NCI-H1092 (cell line): ENCODE data around the gene CDKN2AIP.
A peak's percentile ranks its signal among the peaks of the same experiment; 100 is the strongest.

Experiments used
- DNase-seq: peaks from one replicate; lab custom pipeline; 2025; lab: John Stamatoyannopoulos, UW

The CDKN2AIP gene

GRCh38 chr4:183444214-183445096 lies at the start of gene CDKN2AIP:
TSS of gene CDKN2AIP (plus strand) at chr4:183444636. CDS start at chr4:183444798, 162 bp downstream.
- peak; percentile 94 for DNase-seq

GRCh38 chr4:183395395-183395794 lies 49.0 kb upstream of the CDKN2AIP start:
- DNase-seq, result no peak

- no peak for DNase-seq
These were observed 48.2 kb upstream of the CDKN2AIP start for GRCh38 chr4:183396227-183396637.

GRCh38 chr4:183397741-183398297 lies 46.6 kb upstream of the CDKN2AIP start:
- no peak for DNase-seq

- peak; percentile 63 for DNase-seq
These were observed 45.9 kb upstream of the CDKN2AIP start for GRCh38 chr4:183398298-183399125.

GRCh38 chr4:183399126-183399522 lies 45.3 kb upstream of the CDKN2AIP start:
- DNase-seq, result no peak

- no peak for DNase-seq
These were observed 44.8 kb upstream of the CDKN2AIP start for GRCh38 chr4:183399616-183400015.

GRCh38 chr4:183400035-183400434 lies 44.4 kb upstream of the CDKN2AIP start:
- DNase-seq, result no peak

GRCh38 chr4:183401473-183401872 lies 43.0 kb upstream of the CDKN2AIP start:
- DNase-seq, result no peak

- no peak for DNase-seq
These were observed 41.7 kb upstream of the CDKN2AIP start for GRCh38 chr4:183402771-183403170.

- DNase-seq, result no peak
These were observed 41.0 kb upstream of the CDKN2AIP start for GRCh38 chr4:183403486-183403885.

GRCh38 chr4:183403961-183404360 lies 40.5 kb upstream of the CDKN2AIP start:
- no peak for DNase-seq

GRCh38 chr4:183405303-183405702 lies 39.1 kb upstream of the CDKN2AIP start:
- DNase-seq, result no peak

- peak; percentile 83 for DNase-seq
These were observed 37.3 kb upstream of the CDKN2AIP start for GRCh38 chr4:183407128-183407585.

- no peak for DNase-seq
These were observed 36.6 kb upstream of the CDKN2AIP start for GRCh38 chr4:183407635-183408464.

GRCh38 chr4:183408796-183409195 lies 35.6 kb upstream of the CDKN2AIP start:
- DNase-seq, result no peak

- no peak for DNase-seq
These were observed 35.0 kb upstream of the CDKN2AIP start for GRCh38 chr4:183409483-183409882.

- DNase-seq, result no peak
These were observed 34.5 kb upstream of the CDKN2AIP start for GRCh38 chr4:183409934-183410333.

GRCh38 chr4:183411291-183411861 lies 33.1 kb upstream of the CDKN2AIP start:
- no peak for DNase-seq

- no peak for DNase-seq
These were observed 31.6 kb upstream of the CDKN2AIP start for GRCh38 chr4:183412821-183413220.
